Activated T-cell treated with anti-CD3 and anti-CD28 coated beads, Interleukin-2, amount 50 U/mL, for 72 hours (primary cell): ENCODE measurements around the gene RBFOX2. TPM values are rescaled to one million over a fixed set of nuclear protein-coding genes. Genes with fewer than 3 reads are reported as not detected.
"Not testable (repeated sequence)": the region's sequence is repeated elsewhere in the genome, so short reads cannot be mapped to it uniquely, and the experiment has no call there.

Experiments used
- ATAC-seq, 2 donors: fragments of 150-1000 bp; cut with Tn5 transposase; replicated peaks in 1 of 2; 2 replicates each; pipeline ENCODE4 v1.10.0; 2021; ENCODE audit warnings: moderate library complexity in 2 of 2, mild to moderate bottlenecking in 1 of 2
- DNase-seq, 2 donors: peaks; one replicate each; pipeline ENCODE4 v3.0.0; 2021 to 2022; ENCODE audit warnings: mixed read lengths in 1 of 2
- H3K27ac Mint-ChIP-seq: one replicate; pipeline ENCODE4 v1.8.0; 2022; ENCODE audit warnings: mild to moderate bottlenecking, moderate library complexity, mixed read lengths
- H3K27me3 Mint-ChIP-seq: one replicate; pipeline ENCODE4 v1.8.0; 2022; ENCODE audit warnings: low read depth, mixed read lengths
- H3K36me3 Mint-ChIP-seq, 2 donors: one replicate each; pipeline ENCODE4 v1.8.0; 2022; ENCODE audit warnings: mixed read lengths in 2 of 2, mild to moderate bottlenecking in 1 of 2; ENCODE audit not compliant: insufficient read depth in 2 of 2
- H3K4me1 Mint-ChIP-seq: one replicate; pipeline ENCODE4 v1.8.0; 2022; ENCODE audit warnings: low read depth, mixed read lengths
- H3K4me3 Mint-ChIP-seq, 2 donors: one replicate each; pipeline ENCODE4 v1.8.0; 2022; ENCODE audit warnings: mild to moderate bottlenecking in 2 of 2, mixed read lengths in 2 of 2, moderate library complexity in 2 of 2
- H3K9me3 Mint-ChIP-seq, 2 donors: one replicate each; pipeline ENCODE4 v1.8.0; 2022; ENCODE audit warnings: mixed read lengths in 2 of 2
- total RNA-seq, 2 donors: library from RNA; stranded (reverse); gene quantifications; one replicate each; pipeline ENCODE4 v1.2.3, GENCODE V29; 2022

Gene RBFOX2
- total RNA-seq, 2 donors from 2014 or later, result 2.3 to 4.4 TPM

DNA sequence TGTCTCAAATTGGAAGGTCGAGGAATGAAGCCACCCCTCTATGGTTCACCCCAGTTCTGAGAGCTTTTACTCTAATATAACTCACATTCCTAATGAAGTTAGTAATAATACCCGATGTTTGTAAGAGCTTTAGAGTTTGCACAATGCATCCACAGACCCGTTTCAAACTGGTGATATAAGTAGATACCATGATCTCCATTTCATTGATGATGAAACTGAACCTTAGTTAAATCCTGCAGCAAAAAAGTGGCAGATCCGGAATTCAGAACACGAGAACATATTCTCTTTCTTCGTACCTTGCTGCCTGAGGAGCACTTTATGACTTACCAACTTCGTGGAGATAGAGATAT is 757 bp upstream of the RBFOX2 start:
- ATAC-seq, result no peak
- no peaks in the 10 kb centered on the region for H3K9me3 Mint-ChIP-seq
- peaks cover 15% of the 10 kb centered on the region for H3K27me3 Mint-ChIP-seq
- peaks cover 17% of the 10 kb centered on the region for H3K4me1 Mint-ChIP-seq
- DNase-seq, result no peak
- peak overlapping the region; percentile 91 to 93 for H3K4me3 Mint-ChIP-seq
- no peak overlapping the region for H3K27ac Mint-ChIP-seq
- peaks cover 2% of the 10 kb centered on the region in 2 donors for H3K36me3 Mint-ChIP-seq

DNA sequence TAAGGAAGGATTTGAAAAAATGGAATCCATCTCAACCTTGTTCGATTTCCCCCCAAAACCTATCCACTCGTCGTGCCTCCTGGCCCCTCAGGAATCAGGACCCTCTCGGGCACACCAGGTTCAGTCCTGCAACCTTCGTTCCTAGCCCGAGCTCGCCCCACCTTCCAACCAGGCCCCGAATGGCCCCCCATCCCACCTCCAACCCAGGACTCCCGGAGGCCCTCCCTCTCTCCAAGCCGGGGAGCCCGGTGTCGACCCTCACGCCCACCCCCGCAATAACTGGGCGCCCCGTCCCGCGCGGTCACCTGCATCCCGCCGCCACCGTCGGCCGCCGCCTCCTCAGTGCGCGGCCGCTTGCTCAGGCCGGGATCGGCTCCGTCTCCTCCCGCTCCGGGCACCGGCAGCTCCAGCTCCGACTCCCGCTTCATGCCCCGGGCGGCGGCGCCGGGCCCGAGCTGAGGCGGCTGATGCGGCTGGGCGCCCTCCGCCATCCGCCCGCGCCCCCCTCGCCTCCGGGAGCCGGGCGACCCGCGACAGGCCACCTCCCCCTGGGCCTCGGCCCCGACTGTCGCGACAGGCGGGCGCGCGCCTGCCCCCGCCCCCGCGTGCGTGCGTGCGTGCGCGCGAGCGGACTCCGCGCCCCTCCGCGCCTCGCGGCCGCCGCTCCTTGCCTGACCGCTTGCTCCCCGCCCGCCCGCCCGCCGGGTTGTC is 534 bp downstream of the RBFOX2 start:
- peak; percentile 32 to 46 for DNase-seq
- Mint-ChIP-seq H3K36me3 (peaks cover 2% of the 10 kb centered on the region in 2 donors), H3K9me3 (no peaks in the 10 kb centered on the region), H3K4me1 (peaks cover 17% of the 10 kb centered on the region), H3K27ac (peak overlapping the region; percentile 12), H3K27me3 (peaks cover 15% of the 10 kb centered on the region), H3K4me3 (peak overlapping the region; percentile 79 to 80)
- ATAC-seq, result peak; percentile 34 to 55

DNA sequence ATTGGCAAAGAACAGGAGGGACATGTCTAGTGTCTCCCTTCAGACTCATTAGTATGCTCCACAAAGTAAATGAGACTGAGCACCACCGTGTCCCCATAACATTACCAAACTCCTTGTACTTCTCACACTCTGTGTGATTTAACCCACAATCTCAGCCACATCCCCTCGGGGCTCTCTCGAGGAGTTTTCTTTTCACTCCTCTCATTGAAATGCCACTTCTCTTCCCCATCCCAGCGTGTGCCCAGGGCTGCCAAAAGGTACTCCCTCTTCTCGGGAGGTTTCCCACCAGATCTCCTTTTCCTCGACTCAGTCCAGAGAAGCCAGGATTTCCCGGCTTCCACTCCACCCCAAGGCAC is 1.1 kb downstream of the RBFOX2 start:
- peak in 1 of 2 donors; percentile 6 for DNase-seq
- no peak for ATAC-seq
- H3K4me1 Mint-ChIP-seq, result peaks cover 18% of the 10 kb centered on the region
- H3K27me3 Mint-ChIP-seq, result peaks cover 10% of the 10 kb centered on the region
- H3K9me3 Mint-ChIP-seq, result no peaks in the 10 kb centered on the region
- H3K27ac Mint-ChIP-seq, result peak overlapping the region; percentile 12
- H3K36me3 Mint-ChIP-seq, result peaks cover 2% of the 10 kb centered on the region in 2 donors
- peak overlapping the region; percentile 79 to 80 for H3K4me3 Mint-ChIP-seq

DNA sequence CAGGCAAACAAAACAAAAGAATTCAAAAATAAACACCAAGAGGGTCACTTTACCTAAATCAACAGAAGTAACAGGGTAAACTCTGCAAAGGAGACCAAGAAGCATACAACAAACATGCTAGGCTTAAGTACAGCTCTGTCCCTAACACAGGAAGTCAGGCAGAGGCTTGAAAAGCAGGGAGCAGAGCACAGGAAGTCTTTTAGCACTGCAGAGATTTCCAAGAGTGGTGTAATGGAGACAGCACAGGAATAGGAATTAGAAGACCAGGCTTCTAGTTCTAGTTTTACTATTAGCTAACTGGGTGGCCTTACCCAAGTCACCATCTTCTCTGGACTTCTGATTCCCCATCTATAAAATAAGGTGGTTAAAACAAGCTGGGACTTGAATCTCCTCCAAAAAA is 1.9 kb downstream of the RBFOX2 start:
- H3K27ac Mint-ChIP-seq, result no peak overlapping the region
- ATAC-seq (no peak), DNase-seq (no peak)
- no peak overlapping the region for H3K4me3 Mint-ChIP-seq
- peaks cover 9% of the 10 kb centered on the region for H3K27me3 Mint-ChIP-seq
- peaks cover 27% of the 10 kb centered on the region for H3K4me1 Mint-ChIP-seq
- H3K9me3 Mint-ChIP-seq, result no peaks in the 10 kb centered on the region
- H3K36me3 Mint-ChIP-seq, result peaks cover 2% of the 10 kb centered on the region in 2 donors

DNA sequence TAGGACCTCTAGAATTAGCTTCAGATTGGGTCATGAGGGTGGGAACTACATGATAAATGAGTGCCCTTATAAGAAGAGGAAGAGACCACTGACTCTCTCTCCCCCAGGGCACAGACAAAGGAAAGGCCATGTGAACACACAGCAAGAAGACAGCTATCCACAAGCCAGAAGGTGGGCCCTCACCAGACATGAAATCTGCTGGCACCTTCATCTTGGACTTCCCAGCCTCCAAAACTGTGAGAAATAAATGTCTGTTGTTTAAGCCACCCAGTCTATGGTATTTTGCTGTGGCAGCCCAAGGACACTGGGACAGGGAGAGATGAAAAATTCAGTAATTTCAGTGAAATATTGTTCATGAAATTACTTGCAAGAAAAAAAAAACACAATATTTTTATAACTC is 5.9 kb downstream of the RBFOX2 start:
- Mint-ChIP-seq H3K4me3 (no peak overlapping the region), H3K27ac (peak overlapping the region; percentile 20), H3K36me3 (peaks cover 2% of the 10 kb centered on the region in 2 donors), H3K9me3 (no peaks in the 10 kb centered on the region), H3K4me1 (peaks cover 16% of the 10 kb centered on the region), H3K27me3 (peaks cover 6% of the 10 kb centered on the region)
- no peak for DNase-seq
- ATAC-seq, result no peak

DNA sequence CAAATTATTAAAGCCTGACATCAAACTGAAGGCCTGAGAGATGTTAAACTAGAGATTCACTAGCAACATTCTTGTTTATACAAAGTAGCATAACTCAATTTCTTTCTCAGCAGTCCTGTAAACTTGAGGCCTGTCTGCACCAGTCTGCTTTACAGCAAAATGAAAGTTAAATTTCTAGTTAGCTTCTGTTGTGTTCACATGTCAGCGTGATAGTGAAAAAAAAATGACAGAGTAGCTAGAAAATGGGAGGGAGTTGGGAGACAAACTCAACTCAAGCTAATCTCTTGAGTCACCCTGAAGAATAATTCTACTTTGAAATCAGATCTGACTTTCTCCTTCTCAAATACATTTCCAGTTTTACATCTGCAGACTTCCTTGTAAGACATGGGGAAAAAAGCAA is 6.5 kb downstream of the RBFOX2 start:
- Mint-ChIP-seq H3K4me1 (peaks cover 11% of the 10 kb centered on the region), H3K27me3 (peaks cover under 1% of the 10 kb centered on the region), H3K27ac (peak overlapping the region; percentile 20), H3K9me3 (no peaks in the 10 kb centered on the region), H3K36me3 (no peaks in the 10 kb centered on the region), H3K4me3 (peak overlapping the region in 1 of 2 donors; percentile 35)
- ATAC-seq (peak in 1 of 2 donors; percentile 69), DNase-seq (no peak)

DNA sequence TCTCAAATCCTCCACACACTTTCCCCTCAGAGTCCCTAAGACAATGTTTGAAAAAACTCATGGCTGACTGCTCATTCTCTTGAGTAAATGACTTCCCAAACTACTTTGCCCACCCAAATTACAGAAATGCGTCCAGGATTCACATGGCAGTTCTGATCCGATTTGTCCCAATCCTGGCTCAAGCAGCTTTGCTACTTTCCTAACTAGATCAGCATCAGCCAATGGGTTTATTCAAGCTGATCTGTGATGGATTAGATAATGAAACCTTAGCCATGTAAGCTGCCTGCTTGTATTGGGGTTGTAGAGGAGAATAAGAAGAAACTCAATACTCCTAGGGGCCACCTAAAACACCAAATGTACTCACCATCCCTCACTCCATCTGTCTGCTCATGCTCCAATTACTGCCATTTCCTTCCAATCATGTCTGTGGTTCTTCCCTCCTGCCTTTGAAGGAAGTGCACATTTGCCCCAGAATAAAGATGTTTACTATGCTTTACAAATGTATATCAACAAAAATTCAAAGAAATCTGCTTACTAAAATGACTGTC is 6.9 kb downstream of the RBFOX2 start:
- Mint-ChIP-seq H3K27ac (peak overlapping the region; percentile 20), H3K27me3 (no peaks in the 10 kb centered on the region), H3K36me3 (no peaks in the 10 kb centered on the region), H3K4me3 (peak overlapping the region in 1 of 2 donors; percentile 35), H3K4me1 (peaks cover 11% of the 10 kb centered on the region), H3K9me3 (no peaks in the 10 kb centered on the region)
- peak in 1 of 2 donors; percentile 17 for ATAC-seq
- DNase-seq, result no peak

DNA sequence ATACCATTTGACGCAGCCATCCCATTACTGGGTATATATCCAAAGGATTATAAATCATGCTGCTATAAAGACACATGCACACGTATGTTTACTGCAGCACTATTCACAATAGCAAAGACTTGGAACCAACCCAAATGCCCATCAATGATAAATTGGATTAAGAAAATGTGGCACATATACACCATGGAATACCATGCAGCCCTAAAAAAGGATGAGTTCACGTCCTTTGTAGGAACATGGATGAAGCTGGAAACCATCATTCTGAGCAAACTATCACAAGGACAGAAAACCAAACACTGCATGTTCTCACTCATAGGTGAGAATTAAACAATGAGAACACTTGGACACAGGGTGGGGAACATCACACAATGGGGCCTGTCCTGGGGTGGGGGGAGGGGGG is 7.8 kb downstream of the RBFOX2 start:
- H3K36me3 Mint-ChIP-seq, result not testable (repeated sequence)

DNA sequence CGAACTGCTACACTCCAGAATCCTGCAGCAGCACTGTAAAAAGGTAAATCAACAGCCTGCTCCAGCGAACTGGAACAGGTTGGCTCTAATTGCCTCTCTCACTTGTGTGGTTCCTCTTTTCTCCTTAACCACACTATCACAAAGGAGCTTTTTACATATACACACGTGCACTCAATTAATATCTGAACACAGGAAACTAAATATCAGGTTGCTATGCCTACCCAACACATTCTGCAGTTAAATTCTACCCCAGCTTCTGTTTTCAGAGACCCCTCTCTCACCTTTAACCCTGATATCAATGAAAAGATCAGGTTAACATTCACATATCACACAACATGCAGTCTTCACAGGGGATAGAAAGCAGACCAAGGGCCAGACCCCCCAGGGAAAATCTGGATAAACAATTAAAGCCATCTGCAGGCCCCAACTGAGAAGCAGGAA is 11.0 kb downstream of the RBFOX2 start:
- DNase-seq (no peak), ATAC-seq (no peak)
- Mint-ChIP-seq H3K9me3 (no peaks in the 10 kb centered on the region), H3K36me3 (no peaks in the 10 kb centered on the region), H3K4me3 (no peak overlapping the region), H3K27me3 (peaks cover 5% of the 10 kb centered on the region), H3K27ac (no peak overlapping the region), H3K4me1 (peaks cover 11% of the 10 kb centered on the region)

More for the DNA sequence above, 7.8 kb downstream of the RBFOX2 start:
- not testable (repeated sequence) for H3K4me3 Mint-ChIP-seq, H3K27ac Mint-ChIP-seq, H3K9me3 Mint-ChIP-seq, DNase-seq, H3K27me3 Mint-ChIP-seq, ATAC-seq
- peaks cover 11% of the 10 kb centered on the region for H3K4me1 Mint-ChIP-seq

DNA sequence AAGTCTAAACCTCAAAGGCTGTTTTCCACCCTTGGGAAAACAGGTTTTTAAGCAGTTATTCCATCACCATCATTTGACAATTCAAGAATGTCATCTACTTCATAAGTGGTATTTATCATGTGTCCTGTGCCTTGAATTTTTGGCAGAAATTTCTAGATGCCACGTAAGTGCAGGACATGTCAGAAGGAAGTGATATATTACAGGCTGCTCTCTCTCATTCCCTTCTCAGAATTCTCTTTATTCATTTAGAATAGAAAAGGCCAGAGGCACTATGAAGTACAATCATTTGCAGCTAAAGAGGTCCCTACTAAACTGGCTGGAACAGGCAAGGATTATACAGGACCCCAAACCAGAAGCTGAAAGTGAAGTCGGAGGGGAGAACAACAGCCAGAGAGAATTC is 11.9 kb downstream of the RBFOX2 start:
- no peak for DNase-seq
- ATAC-seq, result no peak
- Mint-ChIP-seq H3K4me3 (no peak overlapping the region), H3K27me3 (peaks cover 5% of the 10 kb centered on the region), H3K27ac (no peak overlapping the region), H3K9me3 (no peaks in the 10 kb centered on the region), H3K4me1 (peaks cover 1% of the 10 kb centered on the region), H3K36me3 (no peaks in the 10 kb centered on the region)

DNA sequence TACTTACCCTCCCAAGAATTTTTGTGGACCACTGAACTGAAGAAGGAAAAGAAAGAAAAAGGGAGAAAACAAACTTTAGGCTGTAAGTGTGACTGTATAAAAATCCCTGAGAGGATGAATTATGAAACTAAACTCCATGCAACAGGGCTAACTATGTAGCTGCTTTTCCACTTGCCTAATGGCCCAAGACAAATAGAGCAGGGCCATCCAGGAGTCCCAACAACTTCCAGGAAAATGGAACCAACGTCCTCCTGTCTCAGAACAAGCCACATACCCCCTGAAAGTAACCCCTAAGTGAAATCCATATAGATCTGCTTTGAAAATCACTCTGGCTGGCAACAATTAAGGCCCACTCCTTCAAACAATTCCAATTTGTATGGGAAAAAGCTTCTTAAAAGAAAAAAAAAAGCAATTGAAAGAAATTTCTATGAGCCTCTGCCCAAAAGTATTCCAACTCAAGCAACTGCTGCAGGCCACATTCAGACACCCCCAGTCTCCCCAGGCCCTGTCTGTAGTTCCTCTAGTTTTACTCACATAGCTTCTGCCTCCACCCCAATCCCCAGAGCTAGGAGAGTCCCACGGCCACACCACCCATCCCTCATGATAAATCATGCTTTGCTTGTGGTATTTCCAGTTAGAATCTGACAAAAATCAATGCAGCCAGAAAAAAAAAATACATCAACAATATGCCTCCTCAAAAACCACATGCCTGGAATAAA is 12.7 kb downstream of the RBFOX2 start:
- no peaks in the 10 kb centered on the region for H3K9me3 Mint-ChIP-seq
- no peaks in the 10 kb centered on the region for H3K36me3 Mint-ChIP-seq
- H3K27me3 Mint-ChIP-seq, result peaks cover 5% of the 10 kb centered on the region
- no peak overlapping the region for H3K4me3 Mint-ChIP-seq
- H3K27ac Mint-ChIP-seq, result no peak overlapping the region
- no peak for DNase-seq
- ATAC-seq, result no peak
- H3K4me1 Mint-ChIP-seq, result no peaks in the 10 kb centered on the region

DNA sequence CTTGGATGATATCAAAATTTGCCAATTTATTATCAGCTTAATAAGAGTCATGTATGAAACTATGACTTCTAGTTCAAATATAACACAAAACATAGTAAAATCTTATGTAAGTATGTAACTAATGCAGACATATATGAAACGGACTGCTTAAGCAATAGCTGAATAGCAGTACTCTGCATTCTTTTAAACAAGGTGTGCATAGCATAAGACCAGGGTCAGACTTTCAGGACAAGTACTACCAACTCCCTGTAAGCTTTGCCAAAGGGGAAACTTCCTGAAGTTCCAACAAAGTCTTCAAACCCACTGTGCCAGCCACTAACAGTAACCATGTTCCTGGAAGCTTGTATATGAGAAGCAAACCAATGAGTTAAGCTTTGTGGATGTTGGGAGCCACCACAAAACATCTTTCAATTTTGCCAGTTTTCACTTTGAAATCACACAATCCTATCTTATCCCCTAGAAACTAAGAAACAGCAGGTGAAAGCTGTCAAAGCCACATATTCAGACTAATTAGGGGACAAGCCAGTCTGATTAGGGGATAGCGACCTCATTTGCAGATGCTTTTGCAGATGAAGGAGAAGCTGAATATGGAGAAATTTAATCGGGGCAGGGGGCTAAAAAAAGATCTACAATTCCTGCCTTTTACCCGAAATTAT is 13.3 kb downstream of the RBFOX2 start:
- Mint-ChIP-seq H3K27ac (no peak overlapping the region), H3K9me3 (no peaks in the 10 kb centered on the region), H3K4me1 (no peaks in the 10 kb centered on the region), H3K4me3 (no peak overlapping the region), H3K36me3 (no peaks in the 10 kb centered on the region), H3K27me3 (peaks cover 5% of the 10 kb centered on the region)
- ATAC-seq (no peak), DNase-seq (no peak)

DNA sequence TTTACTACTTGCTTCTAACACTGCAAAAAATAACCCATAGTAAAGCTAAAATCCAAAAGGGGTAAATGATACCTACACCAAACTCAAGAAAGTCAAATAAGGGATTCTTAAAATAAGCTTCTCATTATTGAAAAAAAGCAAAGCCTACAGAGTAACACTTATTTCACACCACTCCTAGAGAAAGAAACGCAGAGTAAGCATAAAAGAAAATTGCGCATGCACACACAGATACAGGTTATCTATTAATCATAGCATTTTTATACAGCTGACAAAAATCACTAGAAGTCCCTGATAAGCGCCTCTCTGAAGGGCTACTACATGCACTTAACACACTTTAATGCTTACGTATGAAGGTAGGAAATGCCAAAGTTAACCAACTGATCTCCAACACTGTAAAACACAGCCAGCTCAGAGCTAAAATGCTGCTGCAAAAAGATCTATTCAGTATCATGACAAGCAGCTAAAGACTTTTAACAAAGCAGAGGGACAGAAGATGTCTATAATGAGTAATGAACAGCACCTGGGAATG is 14.0 kb downstream of the RBFOX2 start:
- H3K27me3 Mint-ChIP-seq, result peaks cover 5% of the 10 kb centered on the region
- no peak overlapping the region for H3K27ac Mint-ChIP-seq
- H3K4me1 Mint-ChIP-seq, result no peaks in the 10 kb centered on the region
- ATAC-seq (no peak), DNase-seq (no peak)
- H3K36me3 Mint-ChIP-seq, result no peaks in the 10 kb centered on the region
- no peak overlapping the region for H3K4me3 Mint-ChIP-seq
- H3K9me3 Mint-ChIP-seq, result no peaks in the 10 kb centered on the region
